WERI-Rb-1 (cell line): Measurements from ENCODE around the gene YJU2.
A peak's percentile ranks its signal among the peaks of the same experiment; 100 is the strongest.

Source experiments
- DNase-seq: peaks from one replicate; pipeline ENCODE4 v3.0.0-alpha.2; 2020
- H3K27ac ChIP-seq: fragments of 250-450 bp; sonication (Bioruptor Pico); 2 replicates; pipeline ENCODE4 v1.5.1; 2020; ENCODE audit warnings: mild to moderate bottlenecking, moderate library complexity
- H3K27me3 ChIP-seq: fragments of 250-450 bp; sonication (Bioruptor Pico); 2 replicates; pipeline ENCODE4 v1.5.1; 2021; ENCODE audit warnings: mild to moderate bottlenecking, low read depth, moderate library complexity; ENCODE audit not compliant: insufficient read depth, severe bottlenecking
- H3K36me3 ChIP-seq: fragments of 250-450 bp; sonication (Bioruptor Pico); 2 replicates; pipeline ENCODE4 v1.5.1; 2020; ENCODE audit warnings: mild to moderate bottlenecking, moderate library complexity
- H3K4me3 ChIP-seq: 2 replicates; pipeline ENCODE4 v1.5.1; 2011; ENCODE audit warnings: low read depth, mild to moderate bottlenecking, control low read depth, low read length
- H3K9me3 ChIP-seq: fragments of 250-450 bp; sonication (Bioruptor Pico); 2 replicates; pipeline ENCODE4 v1.5.1; 2021; ENCODE audit warnings: mild to moderate bottlenecking, moderate library complexity; ENCODE audit not compliant: severe bottlenecking
- CTCF ChIP-seq: IDR thresholded peaks from 2 replicates; pipeline ENCODE4 v1.5.1; 2011; ENCODE audit warnings: low read depth, mild to moderate bottlenecking, control low read depth, inconsistent platforms, low read length

YJU2 gene

GRCh38 chr19:4200940-4201542 lies 45.8 kb upstream of the YJU2 start:
- Histone ChIP-seq H3K36me3 (no peaks in the 10 kb centered on the region), H3K27ac (no peak overlapping the region), H3K27me3 (peaks cover 5% of the 10 kb centered on the region), H3K4me3 (no peak overlapping the region), H3K9me3 (no peaks in the 10 kb centered on the region)
- DNase-seq = no peak
- TF ChIP-seq CTCF = no peak

- TF ChIP-seq CTCF = no peak
- no peak for DNase-seq
- Histone ChIP-seq H3K27me3 (peaks cover 5% of the 10 kb centered on the region), H3K27ac (no peak overlapping the region), H3K9me3 (no peaks in the 10 kb centered on the region), H3K4me3 (no peak overlapping the region), H3K36me3 (no peaks in the 10 kb centered on the region)
These were observed 45.1 kb upstream of the YJU2 start for GRCh38 chr19:4201798-4202197.

GRCh38 chr19:4206818-4207484 lies 39.9 kb upstream of the YJU2 start:
- no peak overlapping the region for H3K27ac ChIP-seq
- DNase-seq = peak; percentile 63
- peak; percentile 58 for TF ChIP-seq CTCF
- H3K9me3 ChIP-seq = no peaks in the 10 kb centered on the region
- H3K27me3 ChIP-seq = no peaks in the 10 kb centered on the region
- H3K36me3 ChIP-seq = no peaks in the 10 kb centered on the region
- no peak overlapping the region for H3K4me3 ChIP-seq

GRCh38 chr19:4208385-4209094 lies 38.3 kb upstream of the YJU2 start:
- no peak overlapping the region for H3K4me3 ChIP-seq
- no peaks in the 10 kb centered on the region for H3K9me3 ChIP-seq
- H3K36me3 ChIP-seq = no peaks in the 10 kb centered on the region
- peak; percentile 79 for TF ChIP-seq CTCF
- no peaks in the 10 kb centered on the region for H3K27me3 ChIP-seq
- DNase-seq = peak; percentile 57
- no peak overlapping the region for H3K27ac ChIP-seq

GRCh38 chr19:4210166-4210731 lies 36.6 kb upstream of the YJU2 start:
- Histone ChIP-seq H3K36me3 (no peaks in the 10 kb centered on the region), H3K9me3 (no peaks in the 10 kb centered on the region), H3K27ac (no peak overlapping the region), H3K4me3 (no peak overlapping the region), H3K27me3 (no peaks in the 10 kb centered on the region)
- no peak for TF ChIP-seq CTCF
- DNase-seq = no peak
